ENCODE results near the gene RIPPLY2.

- TF ChIP-seq GATA2 (IDR thresholded peaks at IDR 0.05; ENCODE audit: low read depth, low read length) (peak; percentile 66; the same call in 1 of the 2 replicates), GATA3 (IDR thresholded peaks at IDR 0.05; ENCODE audit: low read depth, low read length) (0 out of 2 replicates have a peak, but pooled peaks have one; percentile 35)
Observed at GRCh38 chr6:83854001-83854501, 891 bp downstream of the RIPPLY2 start.

Measured in SH-SY5Y (cell line).